NCI-H446 treated with DMSO at 0.1 percent for 48 hours (cell line): ENCODE data around the gene GBP6.
"Not testable (repeated sequence)": the region's sequence is repeated elsewhere in the genome, so short reads cannot be mapped to it uniquely, and the experiment has no call there.

Experiments used
- DNase-seq: peaks from one replicate; lab custom pipeline; 2025; lab: John Stamatoyannopoulos, UW

The GBP6 gene

GRCh38 chr1:89369331-89369730, 5.5 kb downstream of the GBP6 start:
- DNase-seq = no peak

- DNase-seq = not testable (repeated sequence)
Observed at GRCh38 chr1:89373810-89374209, 10.0 kb downstream of the GBP6 start.

- no peak for DNase-seq
Observed at GRCh38 chr1:89378001-89378400, 14.1 kb downstream of the GBP6 start.

DNA sequence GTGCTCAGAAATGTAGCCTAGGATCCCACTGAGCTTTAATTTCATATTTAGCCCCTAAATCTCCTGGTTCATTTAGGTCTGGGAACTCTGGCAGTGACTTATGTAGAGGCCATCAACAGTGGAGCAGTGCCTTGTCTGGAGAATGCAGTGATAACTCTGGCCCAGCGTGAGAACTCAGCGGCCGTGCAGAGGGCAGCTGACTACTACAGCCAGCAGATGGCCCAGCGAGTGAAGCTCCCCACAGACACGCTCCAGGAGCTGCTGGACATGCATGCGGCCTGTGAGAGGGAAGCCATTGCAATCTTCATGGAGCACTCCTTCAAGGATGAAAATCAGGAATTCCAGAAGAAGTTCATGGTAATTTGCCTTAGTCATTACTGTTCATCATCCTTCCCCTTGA, 17.8 kb downstream of the GBP6 start:
- DNase-seq = no peak

GRCh38 chr1:89382479-89382878, 18.6 kb downstream of the GBP6 start:
- no peak for DNase-seq

- no peak for DNase-seq
Observed at GRCh38 chr1:89383185-89383584, 19.3 kb downstream of the GBP6 start.

DNA sequence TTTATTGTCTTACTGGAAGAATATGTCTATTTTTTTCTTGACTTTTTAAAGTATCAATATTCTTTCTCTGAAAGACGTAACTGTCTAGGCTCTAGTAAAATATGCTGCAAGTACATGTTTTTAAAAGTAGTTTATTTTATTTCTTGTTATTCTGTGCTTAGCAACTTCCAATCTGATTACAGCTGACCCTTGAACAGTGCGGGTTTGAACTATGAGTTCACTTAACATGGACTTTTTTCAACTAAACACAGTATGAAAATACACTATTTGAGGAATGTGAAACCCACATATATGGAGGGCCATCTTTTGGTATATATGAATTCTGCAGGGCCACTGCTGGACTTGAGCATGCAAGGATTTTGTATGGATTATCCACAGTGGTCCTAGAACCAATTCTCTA, 26.8 kb downstream of the GBP6 start:
- DNase-seq = no peak

GRCh38 chr1:89391686-89392085, 27.8 kb downstream of the GBP6 start:
- DNase-seq = no peak

GRCh38 chr1:89394851-89395250, 31.0 kb downstream of the GBP6 start:
- no peak for DNase-seq

GRCh38 chr1:89396902-89397301, 33.0 kb downstream of the GBP6 start:
- DNase-seq = no peak

DNA sequence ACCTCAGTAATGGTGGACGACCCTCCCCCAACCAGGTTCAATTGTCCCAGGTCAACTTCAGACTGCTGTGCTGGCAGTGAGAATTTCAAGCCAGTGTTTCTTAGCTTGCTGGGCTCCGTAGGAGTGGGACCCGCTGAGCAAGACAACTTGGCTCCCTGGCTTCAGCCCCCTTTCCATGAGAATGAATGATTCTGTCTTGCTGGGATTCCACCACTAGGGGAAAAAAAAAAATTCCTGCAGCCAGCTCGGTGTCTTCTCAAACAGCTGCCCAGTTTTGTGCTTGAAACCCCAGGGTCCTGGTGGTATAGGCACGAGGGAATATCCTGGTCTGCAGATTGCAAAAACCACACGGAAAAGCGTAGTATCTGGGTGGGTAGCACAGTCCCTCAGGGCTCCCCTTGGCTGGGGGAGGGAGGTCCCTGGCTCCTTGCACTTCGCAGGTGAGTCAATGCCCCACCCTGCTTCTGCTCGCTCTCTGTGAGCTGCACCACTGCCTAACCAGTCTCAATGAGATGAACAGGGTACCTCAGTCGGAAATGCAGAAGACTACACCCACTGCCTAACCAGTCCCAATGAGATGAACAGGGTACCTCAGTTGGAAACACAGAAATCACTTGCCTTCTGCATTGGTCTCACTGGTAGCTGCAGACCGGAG, 41.5 kb downstream of the GBP6 start:
- no peak for DNase-seq

GRCh38 chr1:89407360-89407759, 43.5 kb downstream of the GBP6 start:
- no peak for DNase-seq

DNA sequence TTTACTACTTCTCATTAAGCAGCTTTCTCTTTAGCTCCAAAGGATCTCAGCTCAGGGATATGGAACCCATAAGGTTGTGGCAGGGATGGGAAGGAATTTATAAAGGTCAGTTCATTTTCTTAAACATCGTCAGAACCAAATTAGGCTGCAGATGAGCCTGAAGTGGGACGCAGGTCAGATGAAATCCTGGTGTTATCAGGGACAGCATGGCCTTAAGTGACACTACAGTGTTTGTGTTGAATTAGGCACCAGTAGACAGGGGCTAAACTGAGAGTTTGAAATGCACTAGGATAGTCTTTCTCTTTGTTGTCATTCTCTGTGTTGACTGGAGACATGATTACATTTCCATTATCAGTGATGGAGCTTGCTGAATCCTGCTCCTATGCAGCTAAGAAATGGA, 43.9 kb downstream of the GBP6 start:
- not testable (repeated sequence) for DNase-seq

DNA sequence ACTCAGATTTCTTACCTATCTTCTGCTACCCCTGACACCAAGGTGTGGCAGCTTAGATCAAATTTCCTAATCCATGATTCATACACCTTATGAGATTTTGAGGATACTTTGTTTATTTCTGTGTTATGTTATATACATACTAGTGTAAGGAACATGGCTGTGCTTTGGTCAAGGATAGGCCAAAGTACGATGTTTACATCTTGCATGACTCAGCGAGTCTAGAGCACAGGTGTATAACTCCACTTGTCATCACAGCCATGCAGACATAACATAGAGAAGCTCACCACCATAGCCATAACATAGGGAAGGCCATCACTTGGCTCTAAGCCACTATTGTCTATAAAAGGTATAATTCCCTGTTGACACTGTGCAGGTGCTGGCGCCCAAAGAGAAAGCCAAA, 61.2 kb downstream of the GBP6 start:
- DNase-seq = no peak

- DNase-seq = no peak
Observed at GRCh38 chr1:89429062-89429461, 65.2 kb downstream of the GBP6 start.

- not testable (repeated sequence) for DNase-seq
Observed at GRCh38 chr1:89429681-89430080, 65.8 kb downstream of the GBP6 start.

DNA sequence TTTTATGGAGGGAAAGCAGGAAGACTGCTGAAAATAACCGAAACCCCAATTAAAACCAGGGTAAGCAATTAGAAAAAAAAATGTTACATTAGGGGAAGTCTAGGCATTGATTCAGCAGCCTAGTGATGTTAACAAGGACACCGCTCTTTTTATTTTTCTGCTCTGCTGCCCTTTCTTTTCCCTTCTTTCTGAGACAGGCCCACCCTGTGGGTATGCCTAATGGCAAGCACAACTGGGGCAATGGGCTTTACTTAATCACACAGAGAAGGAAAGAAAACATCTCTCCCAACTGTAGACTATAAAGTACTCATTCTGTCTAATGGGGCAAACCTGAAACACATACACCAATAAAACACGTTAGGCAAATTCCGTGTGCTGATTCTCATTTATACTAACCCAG, 69.6 kb downstream of the GBP6 start:
- DNase-seq = no peak

GRCh38 chr1:89434058-89434780, 70.4 kb downstream of the GBP6 start:
- not testable (repeated sequence) for DNase-seq
